Neural cell (in vitro differentiated cells): ENCODE measurements around the gene LMNA. TPM values are rescaled to one million over a fixed set of nuclear protein-coding genes. Genes with fewer than 3 reads are reported as not detected.

ENCODE experiments used
- H2AFZ ChIP-seq: fragments of 200-600, 300-800 bp; sonication (generic), shearing (Covaris generic); 2 replicates; pipeline ENCODE4 v1.6.0; 2014; ENCODE audit warnings: low read depth, mild to moderate bottlenecking, antibody characterized with exemption, low read length, moderate library complexity
- H3F3A ChIP-seq: fragments of 200-600 bp; shearing (Covaris generic); 2 replicates; pipeline ENCODE4 v1.6.1; 2016; ENCODE audit warnings: mild to moderate bottlenecking, moderate library complexity, mixed read lengths, antibody characterized with exemption, low read length; ENCODE audit not compliant: insufficient read depth, poor library complexity, severe bottlenecking
- H3K27ac ChIP-seq: fragments of 200-600, 300-800 bp; sonication (generic), shearing (Covaris generic); 2 replicates; pipeline ENCODE4 v1.5.1; 2014; ENCODE audit warnings: mild to moderate bottlenecking, low read length, moderate library complexity
- H3K27me3 ChIP-seq: fragments of 300-800, 200-600 bp; sonication (generic), shearing (Covaris generic); 2 replicates; pipeline ENCODE4 v1.6.0; 2014; ENCODE audit warnings: mild to moderate bottlenecking, low read depth, low read length, moderate library complexity; ENCODE audit not compliant: insufficient read depth
- H3K36me3 ChIP-seq: fragments of 300-800, 200-600 bp; sonication (generic), shearing (Covaris generic); 2 replicates; pipeline ENCODE4 v1.5.1; 2014; ENCODE audit warnings: mild to moderate bottlenecking, antibody characterized with exemption, low read length, moderate library complexity; ENCODE audit not compliant: insufficient read depth
- H3K4me2 ChIP-seq: fragments of 300-800, 200-600 bp; sonication (generic), shearing (Covaris generic); 2 replicates; pipeline ENCODE4 v1.6.0; 2014; ENCODE audit warnings: mild to moderate bottlenecking, low read length
- H3K4me3 ChIP-seq: fragments of 300-800, 200-600 bp; sonication (generic), shearing (Covaris generic); 2 replicates; pipeline ENCODE4 v1.5.1; 2014; ENCODE audit warnings: mild to moderate bottlenecking, low read length, moderate library complexity
- H3K79me2 ChIP-seq: fragments of 200-600 bp; shearing (Covaris generic); replicated peaks from 2 replicates; pipeline ENCODE4 v1.6.0; 2014; ENCODE audit warnings: mild to moderate bottlenecking, low read length, moderate library complexity; ENCODE audit not compliant: insufficient read depth
- H3K9ac ChIP-seq: fragments of 300-800, 200-600 bp; sonication (generic), shearing (Covaris generic); 2 replicates; pipeline ENCODE4 v1.6.1; 2016; ENCODE audit warnings: mild to moderate bottlenecking, low read length, mixed read lengths
- H3K9me2 ChIP-seq: fragments of 200-600 bp; shearing (Covaris generic); 2 replicates; pipeline ENCODE4 v1.6.1; 2016; ENCODE audit warnings: mild to moderate bottlenecking, low read length, mixed read lengths; ENCODE audit not compliant: insufficient read depth
- H3K9me3 ChIP-seq: fragments of 200-600, 300-800 bp; sonication (generic), shearing (Covaris generic); 2 replicates; pipeline ENCODE4 v1.6.1; 2016; ENCODE audit warnings: mild to moderate bottlenecking, mixed run types, low read length, moderate library complexity, mixed read lengths
- H4K20me1 ChIP-seq: fragments of 200-600 bp; shearing (Covaris generic); 2 replicates; pipeline ENCODE4 v1.6.1; 2016; ENCODE audit warnings: mild to moderate bottlenecking, mixed run types; ENCODE audit not compliant: insufficient read depth
- CTCF ChIP-seq: fragments of 450-650 bp; IDR thresholded peaks from 2 replicates; pipeline ENCODE4 v1.5.1; 2014; ENCODE audit warnings: antibody characterized with exemption, mild to moderate bottlenecking, moderate library complexity; ENCODE audit not compliant: poor library complexity, severe bottlenecking
- EP300 ChIP-seq: fragments of 450-650 bp; conservative IDR thresholded peaks from 2 replicates; pipeline ENCODE4 v1.6.1; 2014; ENCODE audit warnings: antibody characterized with exemption, mild to moderate bottlenecking, moderate library complexity; ENCODE audit not compliant: poor library complexity, severe bottlenecking
- EZH2 ChIP-seq: fragments of 200-600, 300-800 bp; shearing (Covaris generic), sonication (generic); IDR thresholded peaks from 2 replicates; pipeline ENCODE4 v1.6.1; 2014; ENCODE audit warnings: antibody characterized with exemption, low read length, borderline replicate concordance, mild to moderate bottlenecking; ENCODE audit not compliant: insufficient read depth, poor library complexity, severe bottlenecking
- MXI1 ChIP-seq: fragments of 450-650 bp; conservative IDR thresholded peaks from 2 replicates; pipeline ENCODE4 v1.6.1; 2014; ENCODE audit warnings: antibody characterized with exemption, mild to moderate bottlenecking; ENCODE audit not compliant: poor library complexity, severe bottlenecking
- POLR2AphosphoS5 ChIP-seq: IDR thresholded peaks from 2 replicates; pipeline ENCODE4 v1.6.1; 2012
- RAD21 ChIP-seq: fragments of 450-650 bp; conservative IDR thresholded peaks from 2 replicates; pipeline ENCODE4 v1.6.1; 2014; ENCODE audit warnings: antibody characterized with exemption, mild to moderate bottlenecking, moderate library complexity
- REST ChIP-seq: IDR thresholded peaks from 2 replicates; pipeline ENCODE4 v1.6.1; 2012; ENCODE audit warnings: borderline replicate concordance
- SMC3 ChIP-seq: fragments of 450-650 bp; conservative IDR thresholded peaks from 2 replicates; pipeline ENCODE4 v1.6.1; 2014; ENCODE audit warnings: antibody characterized with exemption, mild to moderate bottlenecking, moderate library complexity; ENCODE audit not compliant: poor library complexity
- TAF1 ChIP-seq: IDR thresholded peaks from 2 replicates; pipeline ENCODE4 v1.6.1; 2012; ENCODE audit warnings: low read depth
- polyA plus RNA-seq: library from polyadenylated mRNA; depleted of rRNA; stranded (reverse); fragments of >200 nt; gene quantifications from 2 replicates; pipeline ENCODE4 v1.2.3, GENCODE V29; 2014

Gene LMNA
- polyA plus RNA-seq, 1 donor from 2014 or later = 90.7 TPM

DNA sequence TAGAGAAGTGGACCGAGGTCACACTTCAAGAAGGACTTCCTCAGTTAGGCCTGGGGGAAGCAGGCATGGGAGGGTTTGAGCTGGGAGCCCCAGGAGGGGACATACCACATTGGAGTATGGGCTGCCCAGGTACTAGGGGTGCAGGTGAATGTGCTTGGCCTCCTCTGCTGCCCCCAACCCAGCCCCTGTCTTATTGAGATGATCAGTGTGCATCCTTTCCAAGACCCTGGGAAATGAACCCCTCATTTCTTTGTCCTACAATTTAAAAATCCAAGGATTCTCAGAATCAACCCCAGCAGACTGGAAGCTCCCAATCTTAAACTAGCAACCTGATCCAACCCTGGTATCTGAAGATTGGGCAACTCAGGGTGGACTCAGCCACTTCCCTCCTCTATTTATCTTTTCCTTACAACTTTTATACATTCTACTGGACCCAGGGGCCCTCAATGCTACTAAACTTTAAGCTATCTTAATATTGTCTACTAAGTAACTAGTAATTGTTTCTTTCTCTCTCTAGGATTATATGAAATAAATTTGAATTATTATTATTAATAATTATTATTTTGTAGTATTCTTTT, 41.3 kb upstream of the LMNA start:
- Histone ChIP-seq H3F3A (peaks cover 5% of the 10 kb centered on the region), H4K20me1 (peaks cover 54% of the 10 kb centered on the region), H3K4me3 (no peak overlapping the region), H3K36me3 (peaks cover 9% of the 10 kb centered on the region), H3K9ac (no peak overlapping the region), H2AFZ (no peak overlapping the region), H3K4me2 (no peak overlapping the region), H3K79me2 (peaks cover 44% of the 10 kb centered on the region), H3K9me2 (no peaks in the 10 kb centered on the region), H3K27me3 (no peaks in the 10 kb centered on the region), H3K27ac (no peak overlapping the region), H3K9me3 (no peaks in the 10 kb centered on the region)
- TF ChIP-seq TAF1 = no peak
- no peak for TF ChIP-seq CTCF
- no peak for TF ChIP-seq SMC3
- TF ChIP-seq RAD21 = no peak
- TF ChIP-seq EP300 = no peak

- H3K4me2 ChIP-seq = no peak overlapping the region
- H3K9ac ChIP-seq = peak overlapping the region; percentile 23
- no peak overlapping the region for H3K27ac ChIP-seq
- peaks cover 9% of the 10 kb centered on the region for H3K36me3 ChIP-seq
- TF ChIP-seq REST (no peak), EZH2 (no peak), RAD21 (no peak), MXI1 (no peak), TAF1 (no peak), SMC3 (no peak), POLR2AphosphoS5 (no peak), CTCF (no peak), EP300 (no peak)
- H4K20me1 ChIP-seq = peaks cover 60% of the 10 kb centered on the region
- H3K9me3 ChIP-seq = no peaks in the 10 kb centered on the region
- H3K4me3 ChIP-seq = peak overlapping the region; percentile 45
- H2AFZ ChIP-seq = no peak overlapping the region
- no peaks in the 10 kb centered on the region for H3K27me3 ChIP-seq
- H3K79me2 ChIP-seq = peaks cover 50% of the 10 kb centered on the region
- H3K9me2 ChIP-seq = no peaks in the 10 kb centered on the region
- H3F3A ChIP-seq = peaks cover 5% of the 10 kb centered on the region
These were observed 40.8 kb upstream of the LMNA start for GRCh38 chr1:156073740-156074139.
